ENCODE results near the gene STK17B.
A peak's percentile ranks its signal among the peaks of the same experiment; 100 is the strongest.
"Not testable (repeated sequence)": the region's sequence is repeated elsewhere in the genome, so short reads cannot be mapped to it uniquely, and the experiment has no call there.

The STK17B gene

GRCh38 chr2:196171248-196171871, at the start of gene STK17B:
Gene STK17B, minus strand, starts transcription at chr2:196171578. Its CDS starts 8,195 bp downstream, at chr2:196163383.
- peak; percentile 84 for DNase-seq (ENCODE audit: low spot score)

DNA sequence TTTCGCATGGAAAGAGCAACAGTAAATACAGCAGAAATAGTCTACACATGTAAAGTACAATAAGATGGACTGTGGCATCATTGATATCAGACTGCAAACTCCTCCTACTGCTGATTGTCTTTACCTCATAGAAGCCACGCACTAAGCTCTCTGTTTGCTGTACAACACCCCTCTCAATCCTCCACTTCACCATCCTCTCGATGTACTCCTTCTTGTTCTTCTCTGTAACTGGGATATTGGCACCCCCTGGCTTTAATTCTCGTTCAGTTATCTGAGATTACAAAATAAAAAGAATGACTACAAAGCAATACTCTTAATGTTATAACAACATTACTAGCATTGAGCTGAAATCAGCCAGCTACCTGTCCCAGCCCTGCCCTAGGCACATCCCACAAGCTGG, 49.3 kb upstream of the STK17B start:
- no peak for DNase-seq (ENCODE audit: low spot score)

DNA sequence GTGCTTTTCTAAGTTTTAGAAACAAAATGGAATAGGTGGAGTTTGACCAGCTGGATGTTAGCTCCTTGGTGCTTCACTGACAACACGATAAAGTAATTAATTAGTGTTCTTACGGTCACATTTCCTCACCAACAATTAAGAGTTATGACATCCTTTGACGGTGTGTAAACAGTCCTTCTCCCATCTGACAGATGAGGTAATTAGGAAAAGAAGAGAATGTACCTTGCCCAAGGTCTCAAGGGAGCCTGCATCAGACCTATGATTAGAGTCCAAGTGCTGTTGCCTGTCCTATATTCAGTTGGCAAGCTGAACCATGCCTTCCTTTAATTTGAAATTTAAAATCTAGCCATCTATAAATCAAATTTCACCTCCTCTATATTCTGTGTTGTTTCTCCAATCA, 48.3 kb upstream of the STK17B start:
- DNase-seq (ENCODE audit: low spot score): no peak

DNA sequence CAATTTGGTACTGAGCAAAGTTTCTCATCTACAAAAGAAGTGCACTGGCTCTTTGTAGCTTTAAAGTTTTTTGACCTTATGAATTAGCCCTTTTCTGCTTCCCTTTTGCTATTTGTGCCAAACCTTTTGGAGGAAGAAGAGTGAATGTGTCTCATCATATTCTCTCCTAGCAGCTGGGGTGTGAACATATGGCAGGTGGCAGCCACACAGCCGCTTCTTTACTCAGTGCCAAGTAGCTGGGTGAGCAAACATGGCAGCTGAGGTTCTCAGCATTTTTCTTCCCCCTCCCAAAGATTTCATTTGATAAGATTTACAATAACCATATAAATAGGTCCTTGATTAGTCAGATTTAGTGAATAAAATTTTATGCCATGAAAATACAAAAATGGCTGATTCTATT, 46.7 kb upstream of the STK17B start:
- no peak for DNase-seq (ENCODE audit: low spot score)

GRCh38 chr2:196217116-196217515, 45.7 kb upstream of the STK17B start:
- DNase-seq (ENCODE audit: low spot score): no peak

DNA sequence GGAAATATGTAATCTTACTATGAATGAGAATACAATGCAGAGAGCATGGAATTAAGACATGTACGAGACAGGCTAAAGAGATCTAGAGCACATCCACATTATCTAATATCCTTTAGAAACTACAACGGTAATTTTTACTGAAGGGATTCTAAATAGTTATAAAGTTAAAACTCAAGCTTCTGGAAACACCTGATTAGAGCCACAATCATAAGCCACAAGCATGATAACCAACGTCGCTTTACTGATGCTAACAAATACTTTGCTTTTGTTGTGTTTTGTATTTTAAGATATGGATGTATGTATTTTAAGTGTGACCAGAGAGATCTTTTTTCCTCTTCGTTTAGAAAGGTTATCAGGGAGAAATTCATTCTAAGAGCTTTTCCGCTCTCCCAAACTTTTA, 44.0 kb upstream of the STK17B start:
- DNase-seq (ENCODE audit: low spot score): no peak

GRCh38 chr2:196214156-196214555, 42.8 kb upstream of the STK17B start:
- no peak for DNase-seq (ENCODE audit: low spot score)

DNA sequence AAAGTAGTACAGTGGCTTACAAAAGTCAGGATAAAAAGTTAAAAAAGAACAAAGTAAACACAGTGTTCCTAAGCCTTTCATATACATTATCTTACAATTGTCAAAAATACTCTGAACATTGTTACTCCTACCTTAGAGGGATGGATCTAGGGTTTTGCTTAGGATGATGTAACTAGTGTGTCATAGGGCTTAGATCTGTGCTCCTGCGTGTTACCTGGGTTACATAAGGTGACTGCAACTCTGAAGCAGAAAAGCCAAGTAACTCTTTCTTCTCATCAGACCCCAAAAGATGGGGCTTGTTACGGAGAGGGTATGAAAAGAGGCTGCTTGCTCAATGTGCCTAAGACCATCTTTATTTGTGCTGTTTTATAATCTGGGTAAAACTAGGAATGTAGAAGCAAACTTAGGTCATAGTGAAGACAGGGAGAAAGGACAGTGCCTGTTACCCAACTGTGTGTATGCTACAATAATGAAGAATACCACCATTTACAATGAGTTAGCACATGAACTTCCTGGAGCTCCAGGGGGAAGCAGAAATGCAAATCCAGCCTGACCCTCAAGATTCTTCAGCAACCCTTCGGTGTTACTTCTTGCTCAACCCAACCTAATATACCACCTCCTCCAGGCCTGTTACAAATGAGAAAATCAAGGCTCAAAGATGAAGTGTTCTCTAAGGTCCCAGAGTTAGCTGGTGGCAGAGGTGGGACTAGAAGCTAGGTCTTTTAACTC, 42.0 kb upstream of the STK17B start:
- DNase-seq (ENCODE audit: low spot score): no peak

DNA sequence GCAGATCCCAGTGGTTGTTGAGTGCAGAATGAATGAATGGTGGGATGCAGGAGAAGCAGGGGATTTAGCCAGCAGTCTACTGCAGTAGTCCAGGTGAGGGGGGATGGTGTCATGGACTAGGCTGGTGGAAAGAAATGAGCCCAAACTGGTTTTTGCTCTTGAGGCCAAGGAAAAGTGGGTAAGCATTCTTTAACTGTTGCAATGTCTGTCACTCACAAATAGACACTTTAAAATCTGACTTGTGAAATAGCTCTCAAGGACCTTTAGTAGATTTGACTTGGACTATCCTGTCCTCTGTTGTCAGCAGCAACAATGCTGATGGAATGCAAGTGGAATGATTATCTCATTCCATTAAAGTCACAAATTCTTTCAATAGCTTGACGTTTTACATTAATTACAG, 37.5 kb upstream of the STK17B start:
- no peak for DNase-seq (ENCODE audit: low spot score)

DNA sequence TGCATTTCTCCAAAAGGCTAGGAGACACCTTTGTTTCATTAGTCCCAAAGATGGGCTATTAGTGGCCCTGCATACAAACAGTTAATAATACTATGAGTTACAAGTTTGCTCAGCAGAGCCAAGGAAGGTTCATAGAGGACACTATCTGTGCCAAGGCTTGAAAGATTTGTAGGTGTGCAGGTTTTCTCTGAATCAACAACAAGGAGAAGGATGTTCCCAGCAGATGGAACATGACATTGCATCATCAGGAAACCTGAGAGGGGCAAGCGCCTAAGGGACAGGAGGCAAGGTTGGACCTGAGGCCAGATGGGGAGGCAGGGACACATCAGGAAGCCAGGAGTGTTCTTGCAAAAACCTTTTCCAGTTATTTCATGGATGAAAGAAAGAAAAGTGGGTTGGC, 35.4 kb upstream of the STK17B start:
- DNase-seq (ENCODE audit: low spot score): peak; percentile 24

DNA sequence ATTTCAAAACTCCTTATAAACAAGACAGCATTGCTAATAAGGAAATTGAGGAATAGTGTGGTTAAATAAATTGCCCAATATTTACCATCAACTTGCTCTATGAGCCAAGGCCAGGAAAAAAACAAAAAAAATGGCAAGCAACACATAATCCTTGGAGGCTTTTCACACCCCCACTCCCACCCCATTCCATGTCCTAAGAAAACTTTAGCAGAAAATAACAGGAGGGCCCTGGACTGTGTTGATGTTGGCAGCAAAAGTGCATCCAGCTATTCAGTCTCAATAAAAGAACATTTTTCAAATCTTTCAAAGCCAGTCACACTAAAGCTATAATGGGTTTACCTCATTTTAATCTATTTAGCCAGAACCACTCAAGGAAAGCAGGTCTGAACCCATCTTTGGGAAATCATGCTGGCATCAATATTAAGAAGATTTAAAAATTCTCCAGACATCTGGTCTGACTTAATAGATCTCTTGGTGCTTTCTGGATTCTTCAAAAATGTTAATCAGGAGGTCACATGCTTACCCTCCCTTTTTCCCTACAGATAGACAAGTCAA, 34.6 kb upstream of the STK17B start:
- no peak for DNase-seq (ENCODE audit: low spot score)

DNA sequence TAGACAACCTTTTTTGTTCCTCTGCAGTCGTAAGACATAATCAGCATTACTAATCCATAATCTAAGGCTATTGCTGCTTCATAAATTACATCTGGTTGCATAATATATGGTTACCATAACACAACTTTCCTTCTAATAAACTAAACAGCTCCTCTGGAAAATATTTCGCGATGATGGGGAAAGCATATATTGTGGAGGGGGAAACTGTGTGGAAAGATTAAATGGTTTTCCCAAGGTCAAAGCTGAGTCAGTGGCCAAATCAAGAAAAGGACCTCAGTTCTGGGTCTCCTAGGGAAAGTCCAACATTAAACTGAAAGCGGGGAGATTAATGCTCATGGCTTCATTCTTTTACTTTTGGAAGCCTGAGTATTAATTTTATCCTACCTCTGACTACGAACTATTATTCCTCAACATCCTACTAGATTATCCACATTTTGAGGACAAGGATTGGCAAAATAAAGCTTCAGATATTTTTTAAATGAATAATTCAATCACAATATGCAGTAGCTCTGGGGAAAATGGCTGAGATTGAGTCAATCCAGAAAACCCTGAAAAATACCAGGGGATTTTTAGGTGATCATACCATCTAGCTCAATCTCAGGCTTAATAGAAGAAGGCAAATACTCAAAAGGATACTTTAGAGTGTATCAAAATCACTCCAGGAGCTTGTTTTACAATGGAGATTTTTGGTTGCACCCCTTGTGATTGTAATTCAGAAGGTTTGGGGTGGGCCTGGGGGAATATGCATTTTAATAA, 33.8 kb upstream of the STK17B start:
- no peak for DNase-seq (ENCODE audit: low spot score)

GRCh38 chr2:196201229-196202009, 30.0 kb upstream of the STK17B start:
- DNase-seq (ENCODE audit: low spot score): no peak

DNA sequence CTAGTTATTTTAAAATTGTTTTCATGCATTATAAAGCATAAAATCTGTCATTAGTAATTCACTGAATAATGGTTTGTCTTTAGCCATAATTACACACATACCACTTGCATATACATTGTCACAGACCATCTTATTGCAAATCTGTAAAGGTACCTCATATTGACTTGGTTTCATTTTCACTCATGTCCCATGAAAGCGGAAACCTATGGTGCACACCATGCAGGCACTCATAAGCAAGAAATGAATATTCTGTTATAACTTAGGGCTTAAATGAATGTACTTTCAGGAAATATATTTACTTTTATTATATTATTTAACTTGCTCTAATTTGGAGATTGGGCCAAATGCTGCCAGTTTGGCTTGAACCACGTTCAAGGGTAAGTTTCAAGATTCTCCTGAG, 29.2 kb upstream of the STK17B start:
- no peak for DNase-seq (ENCODE audit: low spot score)

DNA sequence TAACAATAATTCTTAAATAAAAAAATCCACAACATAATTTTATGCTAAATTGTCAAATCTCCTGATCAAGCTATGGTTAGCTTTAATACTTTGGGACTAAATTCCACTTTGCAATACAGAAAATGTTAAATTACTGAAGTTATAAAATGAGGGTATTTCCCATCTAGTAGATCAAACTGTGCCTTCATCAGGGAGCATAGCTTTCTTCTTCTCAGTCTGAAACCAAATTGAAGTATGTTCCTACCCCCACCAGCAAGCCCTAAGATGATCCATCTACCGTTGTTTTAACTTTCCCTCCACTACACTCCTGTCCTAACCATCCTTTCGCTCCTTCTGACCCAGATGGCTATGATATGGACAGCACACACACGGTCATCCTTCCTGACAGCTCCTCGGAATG, 24.4 kb upstream of the STK17B start:
- DNase-seq (ENCODE audit: low spot score): no peak

GRCh38 chr2:196195302-196195701, 23.9 kb upstream of the STK17B start:
- no peak for DNase-seq (ENCODE audit: low spot score)

- no peak for DNase-seq (ENCODE audit: low spot score)
These were observed 20.2 kb upstream of the STK17B start for GRCh38 chr2:196191541-196191940.

DNA sequence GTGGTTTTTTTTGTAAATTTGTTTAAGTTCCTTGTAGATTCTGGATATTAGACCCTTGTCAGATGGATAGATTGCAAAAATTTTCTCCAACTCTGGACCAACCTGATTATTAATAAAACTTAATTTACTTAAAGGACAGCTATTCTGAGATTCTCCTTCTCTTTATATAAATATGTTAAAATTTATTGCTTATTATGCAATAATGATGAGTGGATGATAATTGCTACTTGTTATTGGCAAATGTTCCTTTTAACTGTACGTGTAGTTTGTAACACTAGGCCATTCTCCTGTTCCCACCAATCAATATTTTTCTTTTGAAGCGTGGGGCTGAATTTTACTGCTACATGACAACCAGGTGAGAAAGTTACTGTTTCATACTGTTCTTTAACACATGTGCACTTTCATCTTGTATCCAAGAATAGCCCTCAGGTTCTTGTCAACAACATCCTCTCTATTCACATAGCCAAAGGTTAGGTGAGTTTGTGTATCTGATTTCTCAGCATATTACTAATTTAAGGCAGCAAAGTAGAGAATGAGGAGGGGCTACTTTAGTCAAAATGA, 16.6 kb upstream of the STK17B start:
- DNase-seq (ENCODE audit: low spot score): no peak

DNA sequence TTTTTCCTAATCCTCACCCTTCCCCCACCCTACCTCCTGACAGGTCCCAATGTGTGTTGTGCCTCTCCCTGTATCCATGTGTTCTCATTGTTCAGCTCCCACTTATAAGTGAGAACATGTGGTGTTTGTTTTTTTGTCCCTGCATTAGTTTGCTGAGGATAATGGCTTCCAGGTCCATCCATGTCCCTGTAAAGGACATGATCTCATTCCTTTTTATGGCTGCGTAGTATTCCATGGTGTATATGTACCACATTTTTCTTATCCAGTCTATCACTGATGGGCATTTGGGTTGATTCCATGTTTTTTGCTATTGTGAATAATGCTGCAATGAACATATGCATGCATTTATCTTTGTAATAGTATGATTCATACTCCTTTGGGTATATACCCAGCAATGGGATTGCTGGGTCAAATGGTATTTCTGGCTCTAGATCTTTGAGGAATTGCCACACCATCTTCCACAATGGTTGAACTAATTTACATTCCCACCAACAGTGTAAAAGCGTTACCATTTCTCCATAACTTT, 15.9 kb upstream of the STK17B start:
- DNase-seq (ENCODE audit: low spot score): not testable (repeated sequence)

DNA sequence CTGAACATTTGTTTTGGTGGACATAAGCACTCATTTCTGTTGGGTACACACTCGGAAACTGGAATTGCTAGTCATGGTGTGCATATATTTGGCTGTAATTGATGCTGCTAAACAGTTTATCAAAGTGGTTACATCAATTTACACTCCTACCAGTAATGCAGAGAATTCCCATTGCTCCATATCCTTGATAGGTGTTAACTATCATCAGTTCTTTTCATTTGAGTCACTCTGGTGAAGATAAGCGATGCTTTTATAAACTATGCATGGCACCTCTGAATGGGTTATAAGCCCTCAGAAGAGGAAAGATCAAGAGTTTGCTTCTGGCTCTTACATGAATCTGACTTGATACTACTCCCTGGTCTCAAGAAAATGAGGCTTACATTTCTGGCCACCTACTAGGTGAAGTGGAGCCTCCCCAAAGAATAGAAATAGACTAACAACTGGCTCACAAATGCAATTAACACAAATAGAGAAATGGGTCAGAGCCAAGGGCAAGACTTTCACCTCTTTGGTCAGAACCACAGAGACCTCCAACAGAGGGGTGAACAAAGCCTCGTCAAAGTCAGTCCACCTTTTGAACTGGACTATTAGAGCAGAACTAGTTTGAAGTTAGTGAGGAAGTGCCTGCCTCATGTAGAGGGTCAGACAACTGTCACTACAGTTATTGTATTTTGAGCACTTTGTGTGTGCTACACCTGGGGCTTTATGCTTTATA, 15.0 kb upstream of the STK17B start:
- no peak for DNase-seq (ENCODE audit: low spot score)

DNA sequence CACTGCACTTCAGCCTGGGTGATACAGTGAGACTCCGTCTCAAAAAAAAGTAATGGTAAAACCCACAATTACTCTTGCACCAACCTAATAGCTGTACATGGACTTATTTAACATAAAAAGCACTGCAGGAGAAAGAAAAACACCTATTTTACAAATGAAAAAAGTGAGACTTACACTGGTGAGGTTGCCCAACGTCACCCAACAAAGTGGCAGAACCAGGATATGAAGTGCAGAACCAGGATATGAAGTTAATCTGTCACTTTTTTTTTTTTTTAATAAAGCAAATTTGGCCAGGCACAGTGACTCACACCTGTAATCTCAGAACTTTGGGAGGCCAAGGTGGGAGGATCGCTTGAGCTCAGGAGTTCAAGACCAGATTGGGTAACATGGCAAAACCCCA, 13.5 kb upstream of the STK17B start:
- DNase-seq (ENCODE audit: low spot score): no peak
